H9 (cell line): Measurements from ENCODE around the gene SAP30L. TPM values are rescaled to one million over a fixed set of nuclear protein-coding genes. Genes with fewer than 3 reads are reported as not detected.

Source experiments
- DNase-seq: peaks from one replicate; pipeline ENCODE4 v3.0.0-alpha.2; 2017
- H2AFZ ChIP-seq: one replicate; pipeline ENCODE4 v1.6.1; 2013; ENCODE audit warnings: mild to moderate bottlenecking, low read length, control low read depth, moderate library complexity
- H2AK5ac ChIP-seq: 2 replicates; pipeline ENCODE4 v1.6.1; 2013; ENCODE audit warnings: low read length, control low read depth, mixed read lengths; ENCODE audit not compliant: insufficient read length
- H2BK120ac ChIP-seq: one replicate; pipeline ENCODE4 v1.6.1; 2013; ENCODE audit warnings: low read depth, mild to moderate bottlenecking, low read length, control low read depth, inconsistent platforms; ENCODE audit not compliant: poor library complexity, severe bottlenecking
- H2BK12ac ChIP-seq: 2 replicates; pipeline ENCODE4 v1.6.1; 2013; ENCODE audit warnings: low read length, control low read depth, mixed read lengths, low read depth; ENCODE audit not compliant: insufficient read length
- H2BK15ac ChIP-seq: 2 replicates; pipeline ENCODE4 v1.6.1; 2013; ENCODE audit warnings: low read depth, low read length, control low read depth
- H2BK20ac ChIP-seq: one replicate; pipeline ENCODE4 v1.6.1; 2013; ENCODE audit warnings: low read depth, mild to moderate bottlenecking, low read length, control low read depth, inconsistent platforms; ENCODE audit not compliant: poor library complexity, severe bottlenecking
- H2BK5ac ChIP-seq: 2 replicates; pipeline ENCODE4 v1.6.1; 2013; ENCODE audit warnings: low read length, control low read depth, mixed read lengths; ENCODE audit not compliant: insufficient read length
- H3K14ac ChIP-seq: 2 replicates; pipeline ENCODE4 v1.6.1; 2013; ENCODE audit warnings: low read length, control low read depth; ENCODE audit not compliant: insufficient read depth
- H3K18ac ChIP-seq: 2 replicates; pipeline ENCODE4 v1.6.1; 2013; ENCODE audit warnings: low read depth, mild to moderate bottlenecking, mixed read lengths, low read length, control low read depth; ENCODE audit not compliant: insufficient read length
- H3K23ac ChIP-seq: 2 replicates; pipeline ENCODE4 v1.6.1; 2013; ENCODE audit warnings: low read length, control low read depth, mixed read lengths, low read depth; ENCODE audit not compliant: insufficient read length
- H3K23me2 ChIP-seq: 2 replicates; pipeline ENCODE4 v1.6.1; 2013; ENCODE audit warnings: low read depth, mild to moderate bottlenecking, mixed read lengths, low read length, control low read depth; ENCODE audit not compliant: insufficient read length, poor library complexity, severe bottlenecking
- H3K27ac ChIP-seq: 2 replicates; pipeline ENCODE4 v1.5.1; 2013; ENCODE audit warnings: low read length, control low read depth, mixed read lengths, low read depth; ENCODE audit not compliant: insufficient read length
- H3K27me3 ChIP-seq: 2 replicates; pipeline ENCODE4 v1.6.1; 2013; ENCODE audit warnings: low read length, control low read depth, inconsistent platforms; ENCODE audit not compliant: insufficient read depth
- H3K4ac ChIP-seq: 2 replicates; pipeline ENCODE4 v1.6.1; 2013; ENCODE audit warnings: low read depth, mild to moderate bottlenecking, control low read depth, inconsistent platforms, low read length, moderate library complexity
- H3K4me1 ChIP-seq: 2 replicates; pipeline ENCODE4 v1.6.1; 2013; ENCODE audit warnings: low read length, control low read depth, inconsistent platforms; ENCODE audit not compliant: insufficient read depth
- H3K4me2 ChIP-seq: 2 replicates; pipeline ENCODE4 v1.6.1; 2013; ENCODE audit warnings: low read length, control low read depth, mixed read lengths; ENCODE audit not compliant: insufficient read length, insufficient read depth
- H3K56ac ChIP-seq: 2 replicates; pipeline ENCODE4 v1.6.1; 2013; ENCODE audit warnings: low read depth, mild to moderate bottlenecking, mixed read lengths, low read length, control low read depth; ENCODE audit not compliant: insufficient read length
- H3K79me1 ChIP-seq: 2 replicates; pipeline ENCODE4 v1.6.1; 2013; ENCODE audit warnings: low read depth, mild to moderate bottlenecking, moderate library complexity, low read length, control low read depth, inconsistent platforms; ENCODE audit not compliant: insufficient read depth, poor library complexity, severe bottlenecking
- H3K79me2 ChIP-seq: 2 replicates; pipeline ENCODE4 v1.6.1; 2013; ENCODE audit warnings: low read length, control low read depth, inconsistent platforms; ENCODE audit not compliant: insufficient read depth
- H3K9ac ChIP-seq: 2 replicates; pipeline ENCODE4 v1.6.1; 2013; ENCODE audit warnings: low read length, control low read depth, mixed read lengths; ENCODE audit not compliant: insufficient read length; ENCODE audit errors: extremely low read depth
- H3K9me3 ChIP-seq: one replicate; pipeline ENCODE4 v1.6.1; 2013; ENCODE audit warnings: low read depth, low read length, inconsistent platforms; ENCODE audit not compliant: control insufficient read depth
- H3T11ph ChIP-seq: one replicate; pipeline ENCODE4 v1.6.1; 2013; ENCODE audit warnings: mild to moderate bottlenecking, low read length, control low read depth, inconsistent platforms
- H4K20me1 ChIP-seq: one replicate; pipeline ENCODE4 v1.6.1; 2013; ENCODE audit not compliant: control insufficient read depth, insufficient read length, insufficient read depth
- H4K5ac ChIP-seq: 2 replicates; pipeline ENCODE4 v1.6.1; 2013; ENCODE audit warnings: low read depth, mild to moderate bottlenecking, mixed read lengths, low read length, control low read depth; ENCODE audit not compliant: insufficient read length
- H4K8ac ChIP-seq: replicated peaks from 2 replicates; pipeline ENCODE4 v1.6.1; 2013; ENCODE audit warnings: low read length, control low read depth, mixed read lengths, low read depth; ENCODE audit not compliant: insufficient read length
- H4K91ac ChIP-seq: 2 replicates; pipeline ENCODE4 v1.6.1; 2013; ENCODE audit warnings: low read depth, mild to moderate bottlenecking, moderate library complexity, mixed read lengths, low read length, control low read depth; ENCODE audit not compliant: insufficient read length
- H3K27ac Mint-ChIP-seq, 3 experiments: 2 replicates in 2 of 3; 3 replicates in 1 of 3; pipeline ENCODE4 v1.8.0; 2020 to 2021; ENCODE audit warnings: mixed read lengths in 3 of 3, mild to moderate bottlenecking in 1 of 3, moderate library complexity in 1 of 3
- H3K27me3 Mint-ChIP-seq: 2 replicates; pipeline ENCODE4 v1.8.0; 2021; ENCODE audit warnings: low read depth, mild to moderate bottlenecking, moderate library complexity, mixed read lengths
- H3K36me3 Mint-ChIP-seq, 3 experiments: 2 replicates in 2 of 3; 3 replicates in 1 of 3; pipeline ENCODE4 v1.8.0; 2020 to 2021; ENCODE audit warnings: low read depth in 3 of 3, mixed read lengths in 3 of 3; ENCODE audit not compliant: insufficient read depth in 1 of 3
- H3K4me1 Mint-ChIP-seq, 2 experiments: 2 replicates each; pipeline ENCODE4 v1.8.0; 2020; ENCODE audit warnings: mixed read lengths in 2 of 2
- H3K4me3 Mint-ChIP-seq, 2 experiments: 2 replicates in 1 of 2; 3 replicates in 1 of 2; pipeline ENCODE4 v1.8.0; 2020 to 2021; ENCODE audit warnings: mild to moderate bottlenecking in 2 of 2, mixed read lengths in 2 of 2, moderate library complexity in 1 of 2
- H3K9me3 Mint-ChIP-seq, 2 experiments: 2 replicates in 1 of 2; 3 replicates in 1 of 2; pipeline ENCODE4 v1.8.0; 2020; ENCODE audit warnings: mild to moderate bottlenecking in 2 of 2, mixed read lengths in 2 of 2, moderate library complexity in 1 of 2
- WGBS: extraction: QIAGEN DNeasy Blood & Tissue Kit; methylation state at CpG from one replicate; pipeline ENCODE4 v1.1.7; 2013; ENCODE audit warnings: missing lambda C conversion rate, low lambda C conversion rate, mixed read lengths; ENCODE audit not compliant: insufficient read length; ENCODE audit errors: extremely low coverage; 5-methylcytosine and 5-hydroxymethylcytosine counted together
- total RNA-seq: library from RNA; stranded (reverse); gene quantifications from 2 replicates; pipeline ENCODE4 v1.2.1, GENCODE V29; 2021
- TF ChIP-seq, protein P1 (sequence below): fragments of 200-600 bp; sonication (generic); conservative IDR thresholded peaks from 3 replicates; pipeline ENCODE4 v1.8.0; 2021; ENCODE audit warnings: antibody characterized with exemption, mild to moderate bottlenecking

The SAP30L gene
- total RNA-seq, 1 experiment from 2014 or later, result 25.0 TPM

DNA sequence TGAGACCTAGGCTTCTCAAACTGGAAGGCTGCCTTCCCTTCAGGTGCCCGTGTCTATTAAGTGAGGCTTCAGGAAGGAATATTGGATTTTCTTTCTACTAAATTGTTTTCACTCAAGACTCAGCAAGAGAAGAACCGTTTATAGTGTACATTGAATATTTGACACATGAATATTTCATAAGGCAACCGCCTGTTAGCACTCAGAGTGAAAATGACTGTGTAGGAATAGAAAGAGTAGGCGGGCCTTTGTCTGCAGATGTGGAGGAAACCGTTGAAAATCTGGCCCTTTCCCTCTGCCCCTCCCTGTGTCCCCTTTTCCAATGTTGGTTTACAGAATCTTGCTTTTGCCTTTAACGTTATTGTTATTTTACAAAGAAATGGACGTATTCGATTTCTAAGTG lies 6.2 kb downstream of the SAP30L start:
- H3K36me3 Mint-ChIP-seq, result peaks cover 2 to 48% (median 34%) of the 10 kb centered on the region in 3 experiments; a peak in 6 of 7 replicates
- H3K9me3 Mint-ChIP-seq, result no peaks in the 10 kb centered on the region
- H3K23ac ChIP-seq, result no peak overlapping the region
- H2AK5ac ChIP-seq, result no peak overlapping the region
- no peak overlapping the region for H3T11ph ChIP-seq
- peaks cover 3% of the 10 kb centered on the region; the same call in 1 of the 2 replicates for H3K27me3 Mint-ChIP-seq
- no peak overlapping the region for H2AFZ ChIP-seq
- WGBS, result no CpG with 5 or more reads among the region's 8 CpGs
- no peaks in the 10 kb centered on the region for H3K27me3 ChIP-seq
- no peak overlapping the region for H4K5ac ChIP-seq
- TF ChIP-seq, protein P1, sequence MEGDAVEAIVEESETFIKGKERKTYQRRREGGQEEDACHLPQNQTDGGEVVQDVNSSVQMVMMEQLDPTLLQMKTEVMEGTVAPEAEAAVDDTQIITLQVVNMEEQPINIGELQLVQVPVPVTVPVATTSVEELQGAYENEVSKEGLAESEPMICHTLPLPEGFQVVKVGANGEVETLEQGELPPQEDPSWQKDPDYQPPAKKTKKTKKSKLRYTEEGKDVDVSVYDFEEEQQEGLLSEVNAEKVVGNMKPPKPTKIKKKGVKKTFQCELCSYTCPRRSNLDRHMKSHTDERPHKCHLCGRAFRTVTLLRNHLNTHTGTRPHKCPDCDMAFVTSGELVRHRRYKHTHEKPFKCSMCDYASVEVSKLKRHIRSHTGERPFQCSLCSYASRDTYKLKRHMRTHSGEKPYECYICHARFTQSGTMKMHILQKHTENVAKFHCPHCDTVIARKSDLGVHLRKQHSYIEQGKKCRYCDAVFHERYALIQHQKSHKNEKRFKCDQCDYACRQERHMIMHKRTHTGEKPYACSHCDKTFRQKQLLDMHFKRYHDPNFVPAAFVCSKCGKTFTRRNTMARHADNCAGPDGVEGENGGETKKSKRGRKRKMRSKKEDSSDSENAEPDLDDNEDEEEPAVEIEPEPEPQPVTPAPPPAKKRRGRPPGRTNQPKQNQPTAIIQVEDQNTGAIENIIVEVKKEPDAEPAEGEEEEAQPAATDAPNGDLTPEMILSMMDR, result no peak
- no peaks in the 10 kb centered on the region for H3K9me3 ChIP-seq
- no peak overlapping the region for H3K9ac ChIP-seq
- no peak overlapping the region for H2BK120ac ChIP-seq
- DNase-seq, result no peak
- no peak overlapping the region for H3K18ac ChIP-seq
- no peak overlapping the region for H2BK20ac ChIP-seq
- H4K91ac ChIP-seq, result no peak overlapping the region
- no peak overlapping the region for H3K4ac ChIP-seq
- no peak overlapping the region for H3K4me3 Mint-ChIP-seq
- no peak overlapping the region for H2BK5ac ChIP-seq
- no peak overlapping the region; a peak in 1 of 7 replicates for H3K27ac Mint-ChIP-seq
- no peak overlapping the region for H4K8ac ChIP-seq
- no peak overlapping the region for H3K27ac ChIP-seq
- H2BK15ac ChIP-seq, result no peak overlapping the region
- H3K4me1 ChIP-seq, result no peaks in the 10 kb centered on the region
- no peak overlapping the region for H2BK12ac ChIP-seq
- H3K14ac ChIP-seq, result no peak overlapping the region
- no peaks in the 10 kb centered on the region for H3K79me2 ChIP-seq
- H3K4me2 ChIP-seq, result no peak overlapping the region
- peaks cover 3% of the 10 kb centered on the region for H3K79me1 ChIP-seq
- H3K56ac ChIP-seq, result no peak overlapping the region
- H4K20me1 ChIP-seq, result no peaks in the 10 kb centered on the region
- H3K4me1 Mint-ChIP-seq, result peaks cover 8 to 9% of the 10 kb centered on the region in 2 experiments
- H3K23me2 ChIP-seq, result peaks cover under 1% of the 10 kb centered on the region
